A549 (cell line): ENCODE data around the gene PLA2G4A.

Experiments
- BHLHE40 ChIP-seq: IDR thresholded peaks from 2 replicates; pipeline ENCODE4 v1.6.1; 2012; ENCODE audit warnings: low read depth, low read length, inconsistent platforms
- GATA3 ChIP-seq: IDR thresholded peaks from 2 replicates; pipeline ENCODE4 v1.6.1; 2012; ENCODE audit warnings: borderline replicate concordance
- HOXB13 ChIP-seq: fragments of 250-450 bp; sonication (Bioruptor Pico); IDR thresholded peaks from 2 replicates; pipeline ENCODE4 v1.5.0; 2020; ENCODE audit warnings: low read depth, mild to moderate bottlenecking, moderate library complexity
- JUN ChIP-seq, 2 experiments: fragments of >200 bp; sonication (Bioruptor Twin); formaldehyde crosslinking; IDR thresholded peaks; 2 replicates in 1 of 2; 3 replicates in 1 of 2; pipeline ENCODE4 v1.6.1; 2016 to 2017
- PHF8 ChIP-seq: fragments of 200-600 bp; sonication (generic); IDR thresholded peaks from 2 replicates; pipeline ENCODE4 v1.6.1; 2016; ENCODE audit warnings: low read depth, mild to moderate bottlenecking, antibody characterized with exemption, moderate library complexity, borderline replicate concordance
- RAD21 ChIP-seq, 2 experiments: fragments of >200 bp in 1 of 2; sonication (Bioruptor Twin) in 1 of 2; formaldehyde crosslinking in 1 of 2; IDR thresholded peaks in 1 of 2; conservative IDR thresholded peaks in 1 of 2; 2 replicates in 1 of 2; 3 replicates in 1 of 2; pipeline ENCODE4 v1.6.1; 2012 to 2018; ENCODE audit warnings: inconsistent platforms in 1 of 2
- RCOR1 ChIP-seq: fragments of 150-350 bp; IDR thresholded peaks from 2 replicates; pipeline ENCODE4 v1.6.1; 2014; ENCODE audit warnings: antibody characterized with exemption, low read length, low read depth
- TF ChIP-seq, protein P1 (sequence below): fragments of 200-600 bp; sonication (generic); IDR thresholded peaks from 2 replicates; pipeline ENCODE4 v1.6.1; 2016; ENCODE audit warnings: antibody characterized with exemption, mild to moderate bottlenecking, moderate library complexity
- TF ChIP-seq, protein P2 (sequence below): fragments of >200 bp; sonication (Bioruptor Twin); formaldehyde crosslinking; IDR thresholded peaks from 3 replicates; pipeline ENCODE4 v1.5.1; 2016
- TF ChIP-seq, protein P3 (sequence below): fragments of 450-650 bp; IDR thresholded peaks from 2 replicates; pipeline ENCODE4 v1.6.1; 2014; ENCODE audit warnings: antibody characterized with exemption

DNA sequence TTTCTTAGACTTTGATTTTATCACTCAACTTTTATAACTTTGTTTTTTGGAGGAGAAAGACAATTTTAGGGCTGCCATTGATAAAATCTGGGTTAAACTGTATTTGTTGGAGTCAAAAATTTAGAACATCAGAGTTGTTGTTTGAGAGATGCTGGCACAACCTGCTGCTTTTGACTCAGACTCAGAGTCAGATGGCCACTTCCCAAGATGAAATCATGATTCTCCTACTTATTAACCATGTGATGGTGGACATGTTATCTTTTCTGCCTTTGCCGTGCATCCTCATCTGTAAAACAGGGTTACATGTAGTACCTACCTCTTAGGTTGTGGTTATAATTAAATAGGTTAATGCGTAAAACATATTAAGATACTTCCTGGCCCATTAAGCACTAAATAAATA is 71.2 kb downstream of the PLA2G4A start:
- TF ChIP-seq RAD21 (conservative IDR thresholded peaks at IDR 0.05 in 1 of 2, IDR thresholded peaks at IDR 0.05 in 1 of 2), result no peak
- TF ChIP-seq, protein P1, sequence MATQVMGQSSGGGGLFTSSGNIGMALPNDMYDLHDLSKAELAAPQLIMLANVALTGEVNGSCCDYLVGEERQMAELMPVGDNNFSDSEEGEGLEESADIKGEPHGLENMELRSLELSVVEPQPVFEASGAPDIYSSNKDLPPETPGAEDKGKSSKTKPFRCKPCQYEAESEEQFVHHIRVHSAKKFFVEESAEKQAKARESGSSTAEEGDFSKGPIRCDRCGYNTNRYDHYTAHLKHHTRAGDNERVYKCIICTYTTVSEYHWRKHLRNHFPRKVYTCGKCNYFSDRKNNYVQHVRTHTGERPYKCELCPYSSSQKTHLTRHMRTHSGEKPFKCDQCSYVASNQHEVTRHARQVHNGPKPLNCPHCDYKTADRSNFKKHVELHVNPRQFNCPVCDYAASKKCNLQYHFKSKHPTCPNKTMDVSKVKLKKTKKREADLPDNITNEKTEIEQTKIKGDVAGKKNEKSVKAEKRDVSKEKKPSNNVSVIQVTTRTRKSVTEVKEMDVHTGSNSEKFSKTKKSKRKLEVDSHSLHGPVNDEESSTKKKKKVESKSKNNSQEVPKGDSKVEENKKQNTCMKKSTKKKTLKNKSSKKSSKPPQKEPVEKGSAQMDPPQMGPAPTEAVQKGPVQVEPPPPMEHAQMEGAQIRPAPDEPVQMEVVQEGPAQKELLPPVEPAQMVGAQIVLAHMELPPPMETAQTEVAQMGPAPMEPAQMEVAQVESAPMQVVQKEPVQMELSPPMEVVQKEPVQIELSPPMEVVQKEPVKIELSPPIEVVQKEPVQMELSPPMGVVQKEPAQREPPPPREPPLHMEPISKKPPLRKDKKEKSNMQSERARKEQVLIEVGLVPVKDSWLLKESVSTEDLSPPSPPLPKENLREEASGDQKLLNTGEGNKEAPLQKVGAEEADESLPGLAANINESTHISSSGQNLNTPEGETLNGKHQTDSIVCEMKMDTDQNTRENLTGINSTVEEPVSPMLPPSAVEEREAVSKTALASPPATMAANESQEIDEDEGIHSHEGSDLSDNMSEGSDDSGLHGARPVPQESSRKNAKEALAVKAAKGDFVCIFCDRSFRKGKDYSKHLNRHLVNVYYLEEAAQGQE, result no peak
- TF ChIP-seq, protein P2, sequence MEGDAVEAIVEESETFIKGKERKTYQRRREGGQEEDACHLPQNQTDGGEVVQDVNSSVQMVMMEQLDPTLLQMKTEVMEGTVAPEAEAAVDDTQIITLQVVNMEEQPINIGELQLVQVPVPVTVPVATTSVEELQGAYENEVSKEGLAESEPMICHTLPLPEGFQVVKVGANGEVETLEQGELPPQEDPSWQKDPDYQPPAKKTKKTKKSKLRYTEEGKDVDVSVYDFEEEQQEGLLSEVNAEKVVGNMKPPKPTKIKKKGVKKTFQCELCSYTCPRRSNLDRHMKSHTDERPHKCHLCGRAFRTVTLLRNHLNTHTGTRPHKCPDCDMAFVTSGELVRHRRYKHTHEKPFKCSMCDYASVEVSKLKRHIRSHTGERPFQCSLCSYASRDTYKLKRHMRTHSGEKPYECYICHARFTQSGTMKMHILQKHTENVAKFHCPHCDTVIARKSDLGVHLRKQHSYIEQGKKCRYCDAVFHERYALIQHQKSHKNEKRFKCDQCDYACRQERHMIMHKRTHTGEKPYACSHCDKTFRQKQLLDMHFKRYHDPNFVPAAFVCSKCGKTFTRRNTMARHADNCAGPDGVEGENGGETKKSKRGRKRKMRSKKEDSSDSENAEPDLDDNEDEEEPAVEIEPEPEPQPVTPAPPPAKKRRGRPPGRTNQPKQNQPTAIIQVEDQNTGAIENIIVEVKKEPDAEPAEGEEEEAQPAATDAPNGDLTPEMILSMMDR, result no peak
- TF ChIP-seq, protein P3, sequence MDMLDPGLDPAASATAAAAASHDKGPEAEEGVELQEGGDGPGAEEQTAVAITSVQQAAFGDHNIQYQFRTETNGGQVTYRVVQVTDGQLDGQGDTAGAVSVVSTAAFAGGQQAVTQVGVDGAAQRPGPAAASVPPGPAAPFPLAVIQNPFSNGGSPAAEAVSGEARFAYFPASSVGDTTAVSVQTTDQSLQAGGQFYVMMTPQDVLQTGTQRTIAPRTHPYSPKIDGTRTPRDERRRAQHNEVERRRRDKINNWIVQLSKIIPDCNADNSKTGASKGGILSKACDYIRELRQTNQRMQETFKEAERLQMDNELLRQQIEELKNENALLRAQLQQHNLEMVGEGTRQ, result no peak
- no peak for TF ChIP-seq BHLHE40
- TF ChIP-seq JUN (IDR thresholded peaks at IDR 0.05), result no peak
- TF ChIP-seq GATA3, result no peak
- TF ChIP-seq PHF8, result no peak
- TF ChIP-seq RCOR1, result no peak
- TF ChIP-seq HOXB13 (CRISPR knock-in tag), result no peak
